AG20443 (cell line): ENCODE measurements around the gene NRROS.
A peak's percentile ranks its signal among the peaks of the same experiment; 100 is the strongest.
"Not testable (repeated sequence)": the region's sequence is repeated elsewhere in the genome, so short reads cannot be mapped to it uniquely, and the experiment has no call there.

Source experiments
- DNase-seq: peaks from one replicate; pipeline ENCODE4 v3.0.0; 2012; ENCODE audit warnings: low spot score, mixed read lengths

The NRROS gene

DNA sequence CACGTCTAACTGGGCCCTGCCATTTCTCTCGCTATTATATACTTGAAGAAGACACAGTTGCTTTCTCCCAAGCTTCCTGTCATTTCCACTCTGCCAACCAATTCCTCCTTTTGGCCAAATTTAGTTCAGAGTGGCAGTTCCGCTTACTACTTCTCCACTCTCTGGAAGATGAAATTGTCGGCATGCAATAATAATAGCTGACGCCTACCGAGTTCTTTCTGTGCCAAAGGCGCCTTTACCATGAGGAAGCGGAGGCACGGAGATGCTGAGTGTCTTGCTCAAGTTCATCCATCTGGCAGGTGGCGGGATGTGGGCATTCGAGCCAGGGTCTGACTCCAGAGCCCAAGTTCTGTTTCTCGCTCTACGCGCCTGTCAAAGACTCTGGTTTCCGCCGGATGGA is 14.6 kb upstream of the NRROS start:
- DNase-seq, result no peak

GRCh38 chr3:196625331-196625730 is 14.2 kb upstream of the NRROS start:
- DNase-seq, result no peak

- DNase-seq, result no peak
Measured at GRCh38 chr3:196627918-196628231, 11.6 kb upstream of the NRROS start.

DNA sequence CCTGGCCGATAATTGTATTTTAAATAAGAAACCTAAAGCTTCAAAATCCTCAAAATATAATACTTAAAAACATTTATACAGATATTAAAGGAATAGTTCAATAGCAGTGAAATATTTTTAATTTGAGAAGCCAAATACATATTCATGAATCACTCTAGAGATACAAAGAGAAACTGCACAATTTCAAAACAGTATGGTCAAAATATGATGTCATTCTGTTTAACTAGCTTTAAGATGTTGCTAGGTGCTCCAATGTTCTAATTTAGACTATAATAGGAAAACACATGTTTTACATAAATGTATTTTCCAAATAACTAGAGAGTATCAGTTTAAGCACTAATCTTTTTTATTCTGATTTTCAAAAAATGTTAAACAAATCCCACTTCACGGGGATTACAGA is 10.3 kb upstream of the NRROS start:
- no peak for DNase-seq

DNA sequence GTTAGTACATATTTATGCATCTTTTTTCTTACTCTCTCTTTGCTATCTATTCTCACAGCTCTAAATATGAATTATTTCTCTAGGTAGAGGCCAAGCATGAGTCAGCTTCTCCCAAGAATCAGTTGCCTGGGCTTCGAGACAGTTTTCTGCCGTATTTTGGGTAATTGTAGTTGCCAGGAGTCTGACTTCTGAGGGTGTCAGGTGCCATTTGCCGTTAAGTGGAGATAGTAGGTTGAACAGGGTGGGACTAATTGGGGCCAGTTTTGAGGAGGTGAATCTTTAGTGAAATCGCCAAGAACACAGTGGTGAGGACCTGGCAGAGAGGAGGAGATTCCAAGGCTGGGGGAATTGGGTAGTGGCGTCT is 7.8 kb upstream of the NRROS start:
- no peak for DNase-seq

GRCh38 chr3:196632046-196632751 is 7.3 kb upstream of the NRROS start:
- peak; percentile 90 for DNase-seq

DNA sequence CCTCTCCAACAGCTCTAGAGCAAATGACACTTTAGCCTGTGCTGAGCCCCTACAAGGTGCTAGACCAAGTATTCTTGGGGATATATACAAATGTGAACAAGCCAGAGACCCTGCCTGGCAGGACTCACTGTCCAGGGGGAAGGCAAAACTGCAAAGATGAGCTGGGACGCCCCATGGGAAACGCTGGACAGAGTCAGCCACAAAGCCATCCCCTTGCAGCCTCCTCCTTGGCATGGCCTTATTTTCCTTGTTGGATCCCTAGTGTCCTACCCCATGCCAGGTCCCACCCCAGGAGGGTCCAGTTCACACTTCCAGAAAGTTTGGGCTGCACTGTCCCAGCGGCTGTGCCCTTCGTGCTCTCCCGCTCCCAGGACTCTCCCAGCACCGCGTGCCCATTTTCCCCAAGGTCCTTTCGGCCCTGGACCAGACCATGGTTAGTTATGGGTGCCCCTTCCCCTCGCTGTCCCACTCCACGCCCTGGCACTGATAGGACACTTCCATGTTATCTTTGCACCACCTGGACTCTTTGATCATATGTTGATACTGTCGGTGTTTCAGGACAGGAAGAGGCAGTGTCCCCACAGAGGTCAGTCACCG is 5.8 kb upstream of the NRROS start:
- DNase-seq, result no peak

DNA sequence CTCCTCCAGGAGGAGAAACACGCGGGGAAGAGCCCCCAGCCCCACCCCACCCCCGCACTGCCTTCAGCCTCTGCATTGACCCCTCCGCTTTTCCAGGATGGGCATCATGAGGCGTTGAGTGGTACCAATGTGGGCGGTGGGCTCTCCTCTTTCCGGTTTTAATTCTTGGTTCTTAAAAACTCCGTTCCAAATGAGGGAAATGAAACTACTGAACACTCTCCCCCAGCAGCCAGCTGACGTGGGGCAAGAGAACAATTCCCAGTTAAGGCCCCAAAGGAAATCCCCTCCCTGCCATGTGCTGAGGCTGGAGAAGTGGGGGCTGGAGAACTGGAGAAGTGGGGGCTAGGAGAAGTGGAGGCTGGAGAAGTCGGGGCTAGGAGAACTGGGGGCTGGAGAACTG is 5.3 kb upstream of the NRROS start:
- DNase-seq, result no peak

DNA sequence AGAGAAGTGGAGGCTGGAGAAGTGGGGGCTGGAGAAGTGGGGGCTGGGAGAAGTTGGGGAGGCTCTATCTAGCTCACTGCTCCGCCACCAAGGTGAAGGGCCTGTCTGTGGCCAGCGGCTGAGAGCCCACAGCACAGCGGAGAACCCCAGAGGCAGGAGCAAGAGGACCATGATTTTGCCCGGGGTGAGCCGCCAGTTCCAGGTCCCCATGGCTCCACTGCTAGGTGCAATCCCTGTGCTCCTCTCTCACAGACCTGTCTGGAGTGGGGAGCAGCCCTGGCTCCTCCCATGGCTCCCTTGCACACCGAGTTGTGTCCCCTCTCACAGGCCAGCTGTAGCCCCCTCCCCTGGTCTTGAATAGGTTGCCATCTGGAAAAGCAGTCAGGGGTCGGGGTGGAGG is 4.7 kb upstream of the NRROS start:
- DNase-seq, result no peak

GRCh38 chr3:196636369-196637349 is 2.8 kb upstream of the NRROS start:
- DNase-seq, result peak; percentile 56

DNA sequence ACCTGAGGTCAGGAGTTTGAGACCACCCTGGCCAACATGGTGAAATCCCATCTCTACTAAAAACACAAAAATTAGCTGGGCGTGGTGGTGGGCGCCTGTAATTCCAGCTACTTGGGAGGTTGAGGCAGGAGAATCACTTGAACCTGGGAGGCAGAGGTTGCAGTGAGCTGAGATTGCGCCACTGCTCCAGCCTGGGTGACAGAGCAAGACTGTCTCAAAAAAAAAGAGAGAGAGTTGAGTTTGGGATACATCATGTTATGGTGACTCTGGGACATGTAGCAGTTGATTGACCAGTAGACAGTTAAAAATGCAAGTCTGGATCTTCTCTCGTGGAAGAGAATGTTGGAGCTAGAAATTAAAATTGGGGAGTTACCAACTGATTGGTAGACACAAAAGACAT is 1.6 kb upstream of the NRROS start:
- not testable (repeated sequence) for DNase-seq

DNA sequence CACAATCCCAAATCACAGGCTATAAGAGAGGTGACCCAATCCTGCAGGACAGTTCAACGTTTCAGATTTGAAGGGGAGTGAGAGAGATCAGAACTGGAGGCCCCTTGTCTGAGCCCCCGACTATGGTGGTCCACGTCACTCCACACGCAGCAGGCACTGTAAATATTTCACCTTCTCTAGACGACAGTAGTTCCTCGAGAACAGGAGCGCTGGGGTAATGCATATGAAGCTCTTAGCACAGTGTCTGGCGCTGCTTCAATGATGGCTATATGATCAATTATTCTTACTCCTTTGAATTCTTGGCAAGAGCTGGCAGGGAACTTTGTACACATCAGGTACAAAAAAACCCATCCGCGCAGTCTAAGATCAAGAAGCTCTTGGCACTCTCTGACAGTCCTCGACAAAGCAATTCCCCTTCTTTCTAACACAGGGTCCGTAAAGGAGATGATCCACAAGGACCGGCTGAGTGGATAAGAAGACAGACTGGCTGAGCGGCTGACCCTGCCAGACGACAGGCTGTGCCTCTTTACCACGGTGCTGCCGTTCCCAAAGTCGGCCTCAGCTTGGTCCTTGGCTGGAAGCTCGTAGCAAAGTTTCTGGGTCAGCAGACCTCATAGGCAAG is 522 bp upstream of the NRROS start:
- no peak for DNase-seq

DNA sequence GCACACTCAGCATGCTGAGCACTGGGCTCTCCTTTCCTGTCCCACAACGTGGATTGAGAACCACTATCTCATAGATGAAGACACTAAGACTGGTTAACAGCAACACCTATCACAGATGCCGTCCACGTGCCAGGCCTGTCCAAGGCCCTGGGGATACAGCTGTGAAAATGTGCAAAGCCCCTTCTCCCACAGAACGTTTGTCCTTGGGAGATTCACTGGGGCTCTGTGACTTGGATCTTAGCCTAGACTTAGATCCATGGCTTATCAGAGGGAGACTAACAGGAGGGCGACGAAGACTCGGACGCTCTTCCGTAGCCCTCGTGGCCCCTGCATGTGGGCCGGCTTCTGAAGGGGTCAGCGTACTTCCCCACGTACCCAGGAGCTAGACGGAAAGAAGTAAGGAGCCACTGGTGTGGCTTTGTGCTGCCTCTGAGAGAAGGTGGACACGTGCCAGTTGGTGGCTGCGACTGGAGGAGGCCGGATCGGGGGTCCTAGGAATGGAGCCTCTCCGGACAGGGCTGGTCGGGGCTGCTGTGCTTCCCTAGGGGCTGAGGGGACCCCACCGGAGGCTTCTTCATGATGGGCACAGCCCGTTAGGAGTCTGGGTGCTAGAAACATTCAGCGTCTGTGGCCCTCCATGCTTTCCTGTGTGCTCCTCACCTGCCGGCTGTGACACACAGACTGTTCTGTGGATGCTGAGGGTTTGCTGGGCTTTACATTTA is 964 bp downstream of the NRROS start:
- DNase-seq, result no peak

- no peak for DNase-seq
Measured at GRCh38 chr3:196641333-196642054, 2.0 kb downstream of the NRROS start.

GRCh38 chr3:196642434-196642833 is 2.9 kb downstream of the NRROS start:
- no peak for DNase-seq

DNA sequence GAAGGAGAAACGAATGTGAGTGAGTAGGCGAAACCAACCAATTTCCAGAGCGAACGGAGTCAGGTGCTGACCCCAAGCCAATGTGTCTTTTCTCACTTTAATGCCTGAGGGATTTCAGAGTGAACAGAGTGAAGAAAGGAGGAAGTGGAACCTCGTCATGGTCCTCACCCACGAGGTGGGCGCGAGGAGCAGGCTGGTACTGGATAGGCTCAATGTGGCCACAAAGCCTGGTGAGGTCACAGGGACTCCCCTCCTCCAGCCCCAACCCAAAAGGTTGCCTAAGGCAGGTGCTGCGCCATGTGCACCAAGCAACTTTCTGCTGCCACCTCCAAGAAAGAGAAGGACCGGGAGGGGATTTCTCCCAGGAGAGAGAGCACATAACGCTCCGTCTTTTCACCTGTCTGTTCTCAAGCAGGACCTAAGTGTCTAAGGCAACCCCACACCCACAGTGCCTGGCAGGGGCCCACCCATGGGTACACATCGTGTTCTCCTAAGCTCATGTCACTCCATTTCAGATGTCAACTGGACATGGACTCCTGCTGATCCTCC is 3.8 kb downstream of the NRROS start:
- no peak for DNase-seq

GRCh38 chr3:196643761-196644160 is 4.3 kb downstream of the NRROS start:
- DNase-seq, result no peak

DNA sequence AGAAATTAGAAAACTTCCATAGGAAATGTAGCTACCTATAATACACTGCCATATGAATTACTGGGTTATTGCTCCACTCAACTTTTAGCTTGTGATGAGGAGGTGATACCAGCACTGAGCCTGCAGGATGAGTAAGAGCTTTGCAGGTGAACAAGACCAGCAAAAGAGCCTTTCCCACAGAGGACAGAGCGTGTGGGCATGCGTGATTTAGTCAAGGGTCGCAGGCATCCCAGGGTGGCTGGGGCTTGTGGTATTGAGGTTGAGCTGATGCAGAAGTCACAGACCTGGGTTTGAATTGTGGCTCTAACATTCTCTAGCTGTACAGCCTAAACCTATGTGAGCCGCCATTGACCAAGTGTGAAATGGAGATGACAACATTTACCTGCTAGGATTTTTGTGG is 5.6 kb downstream of the NRROS start:
- DNase-seq, result no peak

- DNase-seq, result no peak
Measured at GRCh38 chr3:196645897-196646665, 6.6 kb downstream of the NRROS start.

GRCh38 chr3:196646666-196647216 is 7.2 kb downstream of the NRROS start:
- DNase-seq, result no peak
